HG03280 (cell line): Measurements from ENCODE around the gene LDAH.
"Not testable (repeated sequence)": the region's sequence is repeated elsewhere in the genome, so short reads cannot be mapped to it uniquely, and the experiment has no call there.

Experiments used
- ATAC-seq: cut with Tn5 transposase; IDR thresholded peaks from one replicate; pipeline ENCODE4 v1.9.1; 2021; ENCODE audit warnings: mild to moderate bottlenecking, moderate library complexity; ENCODE audit not compliant: unreplicated experiment

Gene LDAH

GRCh38 chr2:20724500-20725053, 98.3 kb downstream of the LDAH start:
- no peak for ATAC-seq

- ATAC-seq, result no peak
Observed at GRCh38 chr2:20723543-20723942, 99.4 kb downstream of the LDAH start.

DNA sequence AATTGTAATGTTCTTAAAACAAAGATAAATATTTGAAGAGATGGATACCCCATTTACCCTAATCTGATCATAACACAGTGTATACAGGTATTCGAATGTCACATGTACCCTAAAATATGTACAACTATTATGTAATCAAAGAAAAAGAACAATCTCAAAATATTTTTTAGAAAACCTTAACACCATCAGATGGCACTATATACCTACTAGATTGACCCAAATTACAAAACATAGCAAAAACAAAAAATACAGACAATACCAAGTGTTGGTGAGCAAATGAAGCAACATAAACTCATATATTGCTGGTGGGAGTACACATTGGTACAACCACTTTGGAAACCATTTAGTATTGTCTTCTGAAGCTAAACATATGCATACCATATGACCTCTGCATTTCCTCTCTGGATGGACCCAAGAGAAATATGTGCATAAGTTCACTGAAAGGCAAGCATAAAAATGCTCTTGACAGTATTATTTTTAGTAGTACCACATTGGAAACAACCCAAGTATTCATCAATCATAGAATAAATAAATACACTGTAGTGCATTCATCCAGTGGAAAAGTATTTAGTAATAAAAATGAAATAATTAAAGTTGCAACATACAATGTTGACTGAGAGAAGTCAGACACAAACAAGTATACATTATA, 100.2 kb downstream of the LDAH start:
- no peak for ATAC-seq

GRCh38 chr2:20717641-20718040, 105.3 kb downstream of the LDAH start:
- no peak for ATAC-seq

- not testable (repeated sequence) for ATAC-seq
Observed at GRCh38 chr2:20716164-20716563, 106.7 kb downstream of the LDAH start.

DNA sequence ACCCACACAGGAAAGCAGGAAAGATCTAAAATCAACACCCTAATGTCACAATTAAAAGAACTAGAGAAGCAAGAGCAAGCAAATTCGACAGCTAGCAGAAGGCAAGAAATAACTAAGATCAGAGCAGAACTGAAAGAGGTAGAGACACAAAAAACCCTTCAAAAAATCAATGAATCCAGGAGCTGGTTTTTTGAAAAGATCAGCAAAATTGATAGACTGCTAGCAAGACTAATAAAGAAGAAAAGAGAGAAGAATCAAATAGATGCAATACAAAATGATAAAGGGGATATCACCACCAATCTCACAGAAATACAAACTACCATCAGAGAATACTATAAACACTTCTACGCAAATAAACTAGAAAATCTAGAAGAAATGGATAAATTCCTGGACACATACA, 108.5 kb downstream of the LDAH start:
- not testable (repeated sequence) for ATAC-seq

DNA sequence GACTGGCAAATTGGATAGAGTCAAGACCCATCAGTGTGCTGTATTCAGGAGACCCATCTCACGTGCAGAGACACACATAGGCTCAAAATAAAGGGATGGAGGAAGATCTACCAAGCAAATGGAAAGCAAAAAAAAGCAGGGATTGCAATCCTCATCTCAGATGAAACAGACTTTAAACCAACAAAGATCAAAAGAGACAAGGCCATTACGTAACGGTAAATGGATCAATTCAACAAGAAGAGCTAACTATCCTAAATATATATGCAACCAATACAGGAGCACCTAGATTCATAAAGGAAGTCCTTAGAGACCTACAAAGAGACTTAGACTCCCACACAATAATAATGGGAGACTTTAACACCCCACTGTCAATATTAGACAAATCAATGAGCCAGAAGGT, 109.3 kb downstream of the LDAH start:
- not testable (repeated sequence) for ATAC-seq

- ATAC-seq, result not testable (repeated sequence)
Observed at GRCh38 chr2:20711641-20712040, 111.3 kb downstream of the LDAH start.

DNA sequence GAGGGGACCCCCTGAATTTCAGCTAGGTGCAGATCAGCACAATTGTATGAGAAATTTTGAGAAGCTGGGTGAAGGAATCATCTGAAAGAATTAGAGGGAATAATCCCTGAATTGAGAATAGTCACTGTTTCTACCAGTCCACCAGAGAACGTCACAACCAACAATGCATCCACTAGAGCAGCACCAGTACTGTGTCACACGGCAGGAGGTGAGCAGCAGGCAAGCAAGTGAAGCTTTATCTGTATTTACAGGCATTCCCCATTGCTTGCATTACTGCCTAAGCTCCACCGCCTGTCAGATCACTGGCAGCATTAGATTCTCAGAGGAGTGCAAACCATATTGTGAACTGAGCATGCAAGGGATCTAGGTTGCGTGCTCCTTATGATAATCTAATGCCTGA, 115.3 kb downstream of the LDAH start:
- ATAC-seq, result no peak

DNA sequence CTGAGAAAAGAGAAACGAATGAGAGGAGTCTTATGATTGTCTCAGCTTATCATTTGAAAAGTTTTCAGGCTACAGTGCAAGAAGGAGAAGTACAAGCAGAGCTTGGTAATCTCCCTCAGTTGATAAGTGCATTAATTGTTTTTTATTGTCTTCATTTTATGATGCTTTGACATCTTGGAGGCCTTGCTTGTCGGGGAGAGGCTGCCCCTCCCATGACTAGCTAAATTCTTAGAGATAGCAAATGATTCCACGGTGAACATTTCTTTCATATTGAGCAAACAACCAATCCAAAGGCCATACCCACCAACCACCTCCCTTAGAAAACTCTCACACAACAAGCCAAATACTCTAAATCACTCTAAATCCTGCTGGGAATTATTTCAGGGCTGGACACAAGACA, 116.1 kb downstream of the LDAH start:
- ATAC-seq, result no peak

DNA sequence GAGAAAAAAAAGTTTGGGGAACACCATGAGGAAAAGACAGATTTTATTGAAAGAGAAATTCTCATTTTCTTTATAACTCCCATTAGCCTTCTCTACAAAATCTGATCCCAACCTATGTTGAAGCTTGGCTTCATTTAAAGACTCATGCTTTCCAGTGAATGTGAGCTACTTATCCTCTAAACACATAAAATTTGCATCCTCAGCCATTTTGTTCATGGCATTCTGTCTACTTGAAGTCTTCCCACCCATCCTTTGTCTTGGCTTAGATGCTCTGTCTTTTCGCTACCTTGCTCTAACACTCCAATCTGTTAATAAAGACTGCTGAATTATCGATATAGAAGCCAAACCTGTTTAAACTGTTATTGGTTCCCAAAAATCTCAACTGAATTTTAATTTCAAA, 116.7 kb downstream of the LDAH start:
- no peak for ATAC-seq

DNA sequence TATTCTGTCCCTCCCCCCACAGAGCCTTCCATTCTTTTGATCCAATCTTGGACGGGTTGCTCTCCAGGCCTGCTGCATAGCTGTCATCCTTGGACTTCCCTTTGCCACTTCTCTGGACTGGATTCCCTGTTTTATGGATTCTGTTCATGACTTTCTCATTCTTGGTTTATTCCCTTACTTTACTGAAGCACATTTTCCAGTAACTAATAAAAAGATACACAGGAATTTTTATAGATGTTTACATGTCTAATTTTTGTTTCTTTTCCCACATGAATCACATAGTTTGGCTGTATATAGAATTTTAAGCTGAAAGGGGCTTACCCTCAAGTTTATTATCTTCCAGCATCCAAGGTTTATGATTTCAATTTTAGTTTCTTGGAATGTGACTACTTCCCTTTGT, 118.0 kb downstream of the LDAH start:
- ATAC-seq, result no peak

DNA sequence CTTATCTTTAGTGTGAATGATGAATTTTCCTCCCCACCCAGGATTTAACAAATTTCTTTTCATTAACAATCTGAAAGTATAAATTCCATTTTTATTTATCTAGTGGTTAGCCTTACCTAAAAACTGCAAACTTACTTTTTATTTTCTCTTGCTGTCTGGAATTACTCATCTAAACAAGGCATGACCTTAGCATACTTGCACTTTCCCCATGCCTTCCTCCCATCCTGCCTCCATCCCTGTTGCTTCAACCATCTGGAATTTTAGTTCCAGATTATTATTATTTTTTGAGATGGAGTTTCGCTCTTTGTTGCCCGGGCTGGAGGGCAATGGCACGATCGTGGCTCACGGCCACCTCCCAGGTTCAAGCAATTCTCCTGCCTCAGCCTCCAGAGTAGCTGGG, 120.3 kb downstream of the LDAH start:
- ATAC-seq, result no peak

DNA sequence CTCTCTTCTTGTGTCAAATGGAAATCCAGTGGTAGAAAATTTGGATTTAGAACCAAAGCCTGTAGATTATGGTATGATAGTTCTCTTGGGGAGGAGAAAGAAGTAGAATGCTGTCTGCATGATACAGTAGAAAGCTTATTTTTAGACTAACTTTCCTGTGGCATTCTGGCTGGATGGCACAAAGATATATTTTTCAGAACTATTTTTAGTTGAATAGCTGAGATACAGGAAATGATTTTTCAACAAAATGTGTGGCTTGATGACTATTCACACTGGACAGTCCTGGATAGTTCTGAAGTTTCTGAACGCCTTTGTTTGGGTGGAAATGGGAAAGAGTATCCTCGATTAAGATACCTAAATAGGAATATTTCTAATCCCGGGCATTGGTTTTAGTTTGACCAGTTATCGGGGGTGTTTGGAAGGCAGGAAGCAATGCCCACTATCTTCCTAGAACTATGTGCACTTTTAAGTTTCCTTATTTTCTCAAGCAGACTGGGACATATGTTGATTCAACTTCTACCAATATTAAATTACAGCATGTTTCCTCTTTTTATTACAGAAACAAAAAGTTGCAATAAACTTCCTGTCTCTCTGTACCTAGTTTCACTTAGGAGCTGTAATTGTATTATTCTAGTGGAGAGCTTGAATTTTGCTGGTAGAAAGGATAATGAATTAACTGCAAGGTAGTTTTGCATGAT, 123.8 kb downstream of the LDAH start:
- no peak for ATAC-seq

GRCh38 chr2:20697322-20697934, 125.5 kb downstream of the LDAH start:
- ATAC-seq, result no peak

DNA sequence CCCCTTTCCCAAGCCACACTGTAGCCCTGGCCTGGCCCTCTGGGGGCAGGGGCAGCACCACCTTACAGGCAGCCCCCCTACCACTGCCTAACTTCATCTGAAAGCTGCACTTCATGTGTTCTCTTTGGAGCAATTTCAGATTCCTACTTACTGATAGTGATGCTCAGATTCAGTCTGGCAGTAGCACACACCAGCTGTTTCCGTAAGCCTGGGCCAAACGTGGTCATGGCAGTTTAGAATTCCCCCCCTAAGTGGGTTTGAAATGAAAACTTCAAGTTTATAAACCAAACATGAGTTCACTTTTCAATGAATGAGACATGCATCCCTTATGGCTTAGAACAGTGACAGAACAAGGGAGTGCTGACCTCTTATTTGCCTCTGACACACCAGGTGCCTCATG, 126.5 kb downstream of the LDAH start:
- ATAC-seq, result no peak

DNA sequence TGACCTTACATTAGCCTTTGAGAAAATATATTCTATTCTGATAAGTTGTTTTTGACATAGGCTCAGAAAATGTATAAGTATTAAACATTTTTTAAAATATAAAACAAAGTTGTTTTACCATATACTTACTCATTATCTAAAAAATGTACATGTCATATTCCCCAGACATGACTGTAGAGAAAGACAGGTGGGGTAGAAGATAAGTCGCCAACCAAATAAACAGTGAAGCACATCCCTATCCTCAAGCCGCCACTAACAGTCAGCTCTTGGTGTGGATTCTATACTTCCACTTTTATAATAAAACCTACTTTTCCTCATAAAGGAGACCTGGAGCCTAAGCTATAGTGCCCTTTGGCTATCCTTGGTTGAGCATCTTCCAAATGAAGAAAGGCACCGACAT, 129.6 kb downstream of the LDAH start:
- no peak for ATAC-seq

DNA sequence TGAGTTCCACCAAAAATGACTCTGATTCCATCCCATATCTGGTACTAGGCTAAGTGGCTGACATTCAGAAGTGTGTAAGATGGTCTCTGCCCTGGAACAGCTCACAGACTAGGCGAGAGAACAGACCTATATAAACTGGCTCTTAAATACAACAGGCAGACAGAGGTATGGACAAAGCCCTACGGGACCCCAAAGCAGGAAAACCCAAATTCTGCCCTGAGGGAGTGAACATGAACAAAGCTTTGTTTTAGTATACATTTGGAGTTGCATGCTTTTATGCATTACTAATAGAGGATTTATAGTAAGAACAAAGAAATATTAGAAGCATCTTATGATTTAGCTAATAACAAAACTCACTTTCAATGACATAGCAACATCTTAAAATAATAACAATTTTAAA, 130.8 kb downstream of the LDAH start:
- no peak for ATAC-seq

DNA sequence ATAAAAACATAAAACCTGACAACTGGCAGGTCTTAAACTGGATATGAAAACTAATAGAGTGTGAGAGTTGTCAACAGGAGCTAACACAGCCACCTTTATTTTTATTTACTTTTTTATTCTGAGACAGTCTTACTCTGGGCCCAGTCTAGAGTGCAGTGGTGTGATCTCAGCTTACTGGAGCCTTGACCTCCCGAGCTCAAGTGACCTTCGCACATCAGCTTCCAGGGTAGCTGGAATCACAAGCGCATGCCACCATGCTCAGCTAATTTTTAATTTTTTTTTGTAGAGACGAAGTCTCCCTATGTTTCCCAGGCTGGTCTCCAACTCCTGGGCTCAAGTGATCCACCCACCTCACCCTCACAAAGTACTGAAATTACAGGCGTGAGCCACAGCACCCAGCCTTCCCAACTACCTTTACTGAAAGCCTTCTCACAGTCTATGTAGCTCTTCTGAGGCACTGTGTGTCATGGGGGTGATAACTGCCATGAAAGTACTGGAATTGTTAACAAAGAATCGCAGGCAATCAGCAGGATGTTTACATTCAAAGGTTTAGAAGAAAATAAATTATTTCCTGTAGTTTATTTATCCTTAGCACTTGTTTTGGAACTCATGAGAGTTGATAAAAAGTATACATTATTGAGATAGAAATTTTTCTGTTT, 131.7 kb downstream of the LDAH start:
- no peak for ATAC-seq

DNA sequence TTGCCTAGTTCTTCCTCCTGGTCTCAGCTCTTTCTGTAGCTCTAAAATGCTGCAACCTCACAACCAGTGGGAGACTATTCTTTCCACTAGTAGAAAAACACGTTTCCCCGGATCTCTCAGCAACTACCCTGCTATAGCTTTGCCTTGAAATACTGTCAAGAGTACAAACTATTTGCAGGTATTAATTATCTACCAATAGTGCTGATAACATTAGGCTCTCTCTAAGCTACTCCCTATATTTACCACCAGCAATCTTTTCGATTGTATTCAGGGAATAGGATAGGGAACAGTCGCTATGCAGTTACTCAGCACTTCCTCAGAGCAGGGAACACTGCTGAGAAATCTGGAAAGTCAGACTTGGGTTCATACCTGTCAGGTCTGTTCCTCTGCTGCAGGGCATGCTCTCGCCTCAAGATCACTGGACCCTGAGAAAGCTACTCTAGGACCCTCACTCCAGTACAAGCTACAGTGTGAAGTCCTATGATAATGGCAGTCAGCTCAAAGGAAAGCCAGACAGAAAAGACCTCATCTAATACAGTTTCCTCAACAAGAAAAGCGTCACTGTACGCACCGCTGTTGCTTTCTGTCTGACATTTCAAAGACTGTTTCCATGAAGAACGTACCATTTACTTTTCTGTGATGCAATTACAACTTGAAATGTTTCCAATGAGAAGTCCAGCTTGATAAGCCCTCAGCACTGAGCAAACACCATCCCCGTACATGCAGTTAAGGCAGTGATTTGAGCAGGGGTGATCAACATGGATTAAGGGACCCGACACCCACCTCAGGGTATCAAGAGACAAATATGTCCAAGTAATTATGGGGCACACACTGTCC, 133.3 kb downstream of the LDAH start:
- ATAC-seq, result no peak
